Brain microvascular endothelial cell (primary cell): ENCODE measurements around the gene KIRREL3.
A peak's percentile ranks its signal among the peaks of the same experiment; 100 is the strongest.

Experiments
- DNase-seq: peaks from one replicate; pipeline ENCODE4 v3.0.0-alpha.2; 2020
- H3K27ac ChIP-seq: fragments of 250-450 bp; sonication (Bioruptor Pico); 2 replicates; pipeline ENCODE4 v1.5.1; 2020; ENCODE audit warnings: mild to moderate bottlenecking, moderate library complexity
- H3K27me3 ChIP-seq: fragments of 250-450 bp; sonication (Bioruptor Pico); replicated peaks from 2 replicates; pipeline ENCODE4 v1.5.1; 2020; ENCODE audit warnings: mild to moderate bottlenecking
- H3K36me3 ChIP-seq: fragments of 250-450 bp; sonication (Bioruptor Pico); replicated peaks from 2 replicates; pipeline ENCODE4 v1.5.1; 2020; ENCODE audit warnings: mild to moderate bottlenecking
- H3K4me3 ChIP-seq: 2 replicates; pipeline ENCODE4 v1.5.1; 2011; ENCODE audit warnings: low read depth, mild to moderate bottlenecking, control low read depth, low read length, moderate library complexity
- in situ Hi-C: cut with HindIII; loops from 2 replicates; pipeline ENCODE4 v1.10.0; 2017; ENCODE audit warnings: low sequenced_read_pairs, low pct_ligation_motif_present
- TF ChIP-seq, protein P1 (sequence below): IDR thresholded peaks from 2 replicates; pipeline ENCODE4 v1.5.1; 2011; ENCODE audit warnings: low read depth, mild to moderate bottlenecking, moderate library complexity, low read length, control low read depth, inconsistent platforms; ENCODE audit errors: missing control alignments

Gene KIRREL3

DNA sequence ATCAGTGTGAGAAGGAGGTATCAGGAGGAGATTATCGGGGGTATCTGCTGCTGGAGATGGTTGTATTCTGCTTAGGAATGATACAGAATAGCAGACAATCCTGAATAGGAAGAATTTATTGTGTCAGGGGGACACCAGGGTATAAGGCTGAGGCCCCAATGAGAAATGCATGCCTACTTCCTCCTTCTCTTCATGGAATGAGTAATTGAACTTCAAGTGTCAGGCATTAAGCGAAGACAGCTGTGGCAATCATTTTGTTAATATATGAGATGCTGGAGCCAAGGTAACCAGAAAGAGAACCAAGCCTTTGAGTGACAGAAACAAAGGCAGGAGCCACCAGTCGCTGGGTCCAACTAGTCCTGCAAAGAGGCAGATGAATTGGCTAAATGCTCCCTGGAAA, 49.1 kb downstream of the KIRREL3 start:
- no peak for DNase-seq
- TF ChIP-seq, protein P1, sequence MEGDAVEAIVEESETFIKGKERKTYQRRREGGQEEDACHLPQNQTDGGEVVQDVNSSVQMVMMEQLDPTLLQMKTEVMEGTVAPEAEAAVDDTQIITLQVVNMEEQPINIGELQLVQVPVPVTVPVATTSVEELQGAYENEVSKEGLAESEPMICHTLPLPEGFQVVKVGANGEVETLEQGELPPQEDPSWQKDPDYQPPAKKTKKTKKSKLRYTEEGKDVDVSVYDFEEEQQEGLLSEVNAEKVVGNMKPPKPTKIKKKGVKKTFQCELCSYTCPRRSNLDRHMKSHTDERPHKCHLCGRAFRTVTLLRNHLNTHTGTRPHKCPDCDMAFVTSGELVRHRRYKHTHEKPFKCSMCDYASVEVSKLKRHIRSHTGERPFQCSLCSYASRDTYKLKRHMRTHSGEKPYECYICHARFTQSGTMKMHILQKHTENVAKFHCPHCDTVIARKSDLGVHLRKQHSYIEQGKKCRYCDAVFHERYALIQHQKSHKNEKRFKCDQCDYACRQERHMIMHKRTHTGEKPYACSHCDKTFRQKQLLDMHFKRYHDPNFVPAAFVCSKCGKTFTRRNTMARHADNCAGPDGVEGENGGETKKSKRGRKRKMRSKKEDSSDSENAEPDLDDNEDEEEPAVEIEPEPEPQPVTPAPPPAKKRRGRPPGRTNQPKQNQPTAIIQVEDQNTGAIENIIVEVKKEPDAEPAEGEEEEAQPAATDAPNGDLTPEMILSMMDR: no peak
- Histone ChIP-seq H3K27ac (no peak overlapping the region), H3K27me3 (no peaks in the 10 kb centered on the region), H3K4me3 (no peak overlapping the region), H3K36me3 (no peaks in the 10 kb centered on the region)
- in situ Hi-C loops: no loop called here

DNA sequence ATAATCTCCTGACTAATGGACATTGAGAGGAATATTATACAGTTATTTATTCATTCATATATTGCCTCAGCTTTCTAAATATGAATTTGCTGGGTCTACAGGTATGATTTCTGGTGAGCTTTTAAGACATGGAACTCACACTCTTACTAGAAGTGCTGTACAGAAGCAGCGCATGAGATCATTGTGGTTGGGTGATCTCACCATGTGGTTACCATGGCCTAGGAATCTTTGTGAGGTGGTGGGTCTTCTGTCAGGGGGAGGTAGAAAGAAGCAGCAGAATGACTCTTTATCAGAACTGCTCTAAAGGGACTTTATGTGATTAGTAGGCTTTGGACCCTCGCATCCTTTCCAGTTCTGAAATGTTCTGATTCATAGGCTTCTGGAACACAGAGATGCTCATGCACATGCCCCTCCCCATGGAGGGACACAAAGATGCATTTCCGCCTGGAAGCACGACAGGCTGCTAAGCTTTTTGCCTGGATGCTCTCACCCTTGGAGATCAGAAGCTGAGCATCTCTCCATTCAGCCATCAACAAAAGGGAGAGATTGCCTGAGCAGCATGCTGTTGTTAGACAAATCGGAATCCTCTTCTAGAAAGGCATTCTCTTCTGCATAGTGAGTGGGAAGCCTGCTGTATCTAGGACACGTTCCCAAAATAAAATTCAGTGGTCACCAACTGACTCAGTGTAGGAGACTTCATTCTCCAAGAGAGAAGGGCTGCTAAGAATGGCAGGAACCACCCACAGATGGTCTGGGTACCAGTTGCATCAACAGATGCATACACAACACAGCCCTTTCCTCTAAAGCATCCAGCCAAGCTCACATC, 51.3 kb downstream of the KIRREL3 start:
- Histone ChIP-seq H3K4me3 (no peak overlapping the region), H3K27ac (no peak overlapping the region), H3K36me3 (no peaks in the 10 kb centered on the region), H3K27me3 (no peaks in the 10 kb centered on the region)
- DNase-seq: peak; percentile 34
- TF ChIP-seq, protein P1: no peak
- in situ Hi-C loops: no loop called here

DNA sequence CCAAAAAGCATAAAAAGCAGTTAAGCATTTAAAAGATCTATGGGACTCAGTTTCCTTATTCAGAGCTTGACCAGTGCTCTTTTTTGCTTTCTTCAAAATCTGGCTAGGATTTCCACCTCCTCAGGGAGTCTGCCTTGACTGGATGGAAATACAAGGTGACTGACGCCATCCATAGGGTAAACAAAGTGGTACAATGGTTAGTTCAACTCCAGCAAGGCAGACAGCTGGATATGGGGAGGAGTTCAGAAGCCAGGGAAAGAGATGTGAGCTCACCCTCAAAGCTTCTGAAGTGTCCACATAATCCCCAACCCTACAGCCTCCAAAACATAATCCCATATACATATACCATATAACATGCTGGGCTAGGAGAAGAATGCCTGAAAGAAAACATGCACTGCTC, 52.0 kb downstream of the KIRREL3 start:
- no peak overlapping the region for H3K4me3 ChIP-seq
- no peak overlapping the region for H3K27ac ChIP-seq
- no peak for DNase-seq
- in situ Hi-C loops: no loop called here
- H3K27me3 ChIP-seq: no peaks in the 10 kb centered on the region
- H3K36me3 ChIP-seq: no peaks in the 10 kb centered on the region
- TF ChIP-seq, protein P1: no peak

DNA sequence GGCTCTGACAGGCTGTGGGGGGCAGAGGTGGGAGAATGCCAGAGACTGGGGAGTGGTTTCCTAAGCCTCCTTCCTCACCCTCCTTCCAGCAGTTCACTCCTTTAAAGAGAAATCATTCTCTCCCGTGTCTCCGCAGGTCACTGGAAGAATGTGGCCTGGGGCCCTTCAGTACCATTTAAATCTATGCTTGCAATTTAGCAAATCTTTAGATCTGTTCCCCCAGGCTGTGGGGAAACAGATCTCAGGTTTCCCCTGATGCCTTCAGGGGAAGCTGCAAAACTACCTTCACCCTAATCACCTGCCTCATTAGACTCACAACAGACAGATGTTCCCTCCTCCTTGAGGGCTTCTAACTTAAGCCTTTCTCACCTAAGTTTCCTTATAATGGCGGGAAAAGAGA, 55.3 kb downstream of the KIRREL3 start:
- Histone ChIP-seq H3K36me3 (no peaks in the 10 kb centered on the region), H3K27ac (no peak overlapping the region), H3K27me3 (no peaks in the 10 kb centered on the region), H3K4me3 (no peak overlapping the region)
- TF ChIP-seq, protein P1: no peak
- no peak for DNase-seq
- in situ Hi-C loops: no loop called here

DNA sequence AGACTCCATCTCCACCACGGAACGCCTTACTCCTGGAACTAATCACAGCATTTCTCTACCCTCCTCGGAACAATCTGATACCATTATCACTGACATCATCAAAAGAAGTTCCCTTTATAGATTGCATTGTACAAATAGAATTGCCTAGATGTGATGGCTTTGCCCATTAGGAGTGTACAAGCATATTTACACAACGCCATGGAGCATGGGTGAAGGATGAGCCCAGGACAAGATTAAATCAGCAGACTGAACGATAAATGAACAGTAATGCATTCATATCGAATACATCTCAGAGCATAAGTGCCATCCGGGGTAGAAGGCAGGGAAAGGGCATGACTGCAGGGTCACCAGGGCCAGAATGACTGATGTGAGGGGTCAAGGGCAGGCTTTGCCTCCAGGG, 57.3 kb downstream of the KIRREL3 start:
- no peak for DNase-seq
- TF ChIP-seq, protein P1: no peak
- H3K4me3 ChIP-seq: no peak overlapping the region
- no peaks in the 10 kb centered on the region for H3K36me3 ChIP-seq
- no peak overlapping the region for H3K27ac ChIP-seq
- in situ Hi-C loops: no loop called here
- no peaks in the 10 kb centered on the region for H3K27me3 ChIP-seq

DNA sequence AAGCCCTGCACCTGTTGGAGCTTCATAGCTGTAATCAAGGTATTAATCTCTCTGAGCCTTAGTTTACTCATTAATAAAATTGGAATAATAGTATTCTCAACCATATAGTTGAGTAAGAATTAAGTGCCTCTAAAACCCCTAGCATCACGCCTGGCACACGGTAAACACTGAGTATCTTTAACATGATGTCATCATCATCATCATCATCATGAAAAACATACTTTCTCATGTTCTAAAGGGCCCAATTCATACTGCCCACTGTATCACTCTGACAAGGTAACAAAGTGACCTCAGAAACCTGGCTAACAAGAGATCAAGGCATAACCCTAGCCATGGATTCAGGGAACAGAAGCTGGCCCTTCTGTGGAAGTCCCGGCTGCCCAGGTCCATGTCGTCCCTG, 58.4 kb downstream of the KIRREL3 start:
- in situ Hi-C loops: no loop called here
- Histone ChIP-seq H3K4me3 (no peak overlapping the region), H3K27ac (no peak overlapping the region), H3K36me3 (no peaks in the 10 kb centered on the region), H3K27me3 (no peaks in the 10 kb centered on the region)
- no peak for DNase-seq
- TF ChIP-seq, protein P1: no peak
